IPS-18a (cell line): ENCODE data around the gene ADGRA1.

ENCODE experiments used
- H3K27ac ChIP-seq: one replicate; pipeline ENCODE4 v1.5.1; 2013; ENCODE audit warnings: low read length
- H3K27me3 ChIP-seq: one replicate; pipeline ENCODE4 v1.6.1; 2013; ENCODE audit warnings: mild to moderate bottlenecking, low read length; ENCODE audit not compliant: control insufficient read depth, insufficient read depth
- H3K36me3 ChIP-seq: one replicate; pipeline ENCODE4 v1.6.1; 2013; ENCODE audit warnings: low read depth, low read length; ENCODE audit not compliant: control insufficient read depth
- H3K4me1 ChIP-seq: one replicate; pipeline ENCODE4 v1.6.1; 2013; ENCODE audit warnings: low read depth, low read length; ENCODE audit not compliant: control insufficient read depth
- H3K4me3 ChIP-seq: one replicate; pipeline ENCODE4 v1.5.1; 2013; ENCODE audit warnings: low read length
- H3K9ac ChIP-seq: one replicate; pipeline ENCODE4 v1.6.1; 2013; ENCODE audit warnings: mild to moderate bottlenecking, low read length, moderate library complexity
- H3K9me3 ChIP-seq: one replicate; pipeline ENCODE4 v1.6.1; 2013; ENCODE audit warnings: low read depth, low read length; ENCODE audit not compliant: control insufficient read depth

The ADGRA1 gene

GRCh38 chr10:133087679-133088178 lies at the start of gene ADGRA1:
ADGRA1 (plus strand) TSS chr10:133087924; CDS start chr10:133088910, 986 bp downstream.
- Histone ChIP-seq H3K9ac (no peak within 1 kb of the TSS), H3K27me3 (peaks cover 52% of the 10 kb centered on the region), H3K36me3 (no peaks in the 10 kb centered on the region), H3K27ac (no peak within 1 kb of the TSS), H3K4me1 (no peaks in the 10 kb centered on the region), H3K9me3 (no peaks in the 10 kb centered on the region), H3K4me3 (peak within 1 kb of the TSS; percentile 53)

GRCh38 chr10:133038036-133038823 lies 49.5 kb upstream of the ADGRA1 start:
- H3K36me3 ChIP-seq = no peaks in the 10 kb centered on the region

GRCh38 chr10:133039107-133039802 lies 48.5 kb upstream of the ADGRA1 start:
- no peaks in the 10 kb centered on the region for H3K27me3 ChIP-seq
- H3K9ac ChIP-seq = no peak overlapping the region
- H3K36me3 ChIP-seq = no peaks in the 10 kb centered on the region
- no peak overlapping the region for H3K27ac ChIP-seq
- H3K4me3 ChIP-seq = no peak overlapping the region
- H3K9me3 ChIP-seq = no peaks in the 10 kb centered on the region
- H3K4me1 ChIP-seq = no peaks in the 10 kb centered on the region

More at GRCh38 chr10:133038036-133038823, 49.5 kb upstream of the ADGRA1 start:
- no peaks in the 10 kb centered on the region for H3K4me1 ChIP-seq
- H3K27me3 ChIP-seq = no peaks in the 10 kb centered on the region
- H3K27ac ChIP-seq = no peak overlapping the region
- no peaks in the 10 kb centered on the region for H3K9me3 ChIP-seq
- H3K9ac ChIP-seq = no peak overlapping the region
- H3K4me3 ChIP-seq = no peak overlapping the region

GRCh38 chr10:133039803-133040165 lies 47.9 kb upstream of the ADGRA1 start:
- Histone ChIP-seq H3K9me3 (no peaks in the 10 kb centered on the region), H3K4me1 (no peaks in the 10 kb centered on the region), H3K27ac (no peak overlapping the region), H3K9ac (no peak overlapping the region), H3K4me3 (no peak overlapping the region), H3K36me3 (no peaks in the 10 kb centered on the region), H3K27me3 (no peaks in the 10 kb centered on the region)

GRCh38 chr10:133040198-133040597 lies 47.5 kb upstream of the ADGRA1 start:
- H3K27ac ChIP-seq = no peak overlapping the region
- H3K36me3 ChIP-seq = no peaks in the 10 kb centered on the region
- H3K27me3 ChIP-seq = no peaks in the 10 kb centered on the region
- H3K9ac ChIP-seq = no peak overlapping the region
- no peaks in the 10 kb centered on the region for H3K9me3 ChIP-seq
- no peak overlapping the region for H3K4me3 ChIP-seq
- no peaks in the 10 kb centered on the region for H3K4me1 ChIP-seq

- no peaks in the 10 kb centered on the region for H3K27me3 ChIP-seq
- H3K36me3 ChIP-seq = no peaks in the 10 kb centered on the region
- H3K27ac ChIP-seq = no peak overlapping the region
- no peak overlapping the region for H3K9ac ChIP-seq
- H3K4me1 ChIP-seq = no peaks in the 10 kb centered on the region
- no peak overlapping the region for H3K4me3 ChIP-seq
- no peaks in the 10 kb centered on the region for H3K9me3 ChIP-seq
Observed at GRCh38 chr10:133041101-133041500, 46.6 kb upstream of the ADGRA1 start.

GRCh38 chr10:133042061-133042460 lies 45.7 kb upstream of the ADGRA1 start:
- Histone ChIP-seq H3K9ac (no peak overlapping the region), H3K27ac (no peak overlapping the region), H3K36me3 (no peaks in the 10 kb centered on the region), H3K4me1 (no peaks in the 10 kb centered on the region), H3K27me3 (no peaks in the 10 kb centered on the region), H3K4me3 (no peak overlapping the region), H3K9me3 (no peaks in the 10 kb centered on the region)

GRCh38 chr10:133042816-133043215 lies 44.9 kb upstream of the ADGRA1 start:
- Histone ChIP-seq H3K9me3 (no peaks in the 10 kb centered on the region), H3K9ac (no peak overlapping the region), H3K27me3 (no peaks in the 10 kb centered on the region), H3K4me3 (no peak overlapping the region), H3K36me3 (no peaks in the 10 kb centered on the region), H3K4me1 (no peaks in the 10 kb centered on the region), H3K27ac (no peak overlapping the region)

- Histone ChIP-seq H3K27me3 (no peaks in the 10 kb centered on the region), H3K36me3 (no peaks in the 10 kb centered on the region), H3K27ac (no peak overlapping the region)
Observed at GRCh38 chr10:133043541-133044225, 44.0 kb upstream of the ADGRA1 start.

GRCh38 chr10:133044401-133044811 lies 43.3 kb upstream of the ADGRA1 start:
- Histone ChIP-seq H3K9ac (no peak overlapping the region), H3K27me3 (no peaks in the 10 kb centered on the region), H3K4me3 (no peak overlapping the region)

More at GRCh38 chr10:133043541-133044225, 44.0 kb upstream of the ADGRA1 start:
- no peaks in the 10 kb centered on the region for H3K9me3 ChIP-seq
- no peak overlapping the region for H3K4me3 ChIP-seq
- no peak overlapping the region for H3K9ac ChIP-seq
- no peaks in the 10 kb centered on the region for H3K4me1 ChIP-seq

GRCh38 chr10:133045556-133046389 lies 42.0 kb upstream of the ADGRA1 start:
- Histone ChIP-seq H3K9ac (no peak overlapping the region), H3K27me3 (no peaks in the 10 kb centered on the region), H3K4me1 (no peaks in the 10 kb centered on the region), H3K4me3 (no peak overlapping the region), H3K27ac (no peak overlapping the region), H3K36me3 (no peaks in the 10 kb centered on the region), H3K9me3 (no peaks in the 10 kb centered on the region)

More at GRCh38 chr10:133044401-133044811, 43.3 kb upstream of the ADGRA1 start:
- Histone ChIP-seq H3K4me1 (no peaks in the 10 kb centered on the region), H3K27ac (no peak overlapping the region), H3K36me3 (no peaks in the 10 kb centered on the region), H3K9me3 (no peaks in the 10 kb centered on the region)
